ENCODE results near the gene COL9A2. TPM values are rescaled to one million over a fixed set of nuclear protein-coding genes. Genes with fewer than 3 reads are reported as not detected.

COL9A2 gene
- total and polyA plus RNA-seq, 2 donors: 3.4 to 39.1 TPM

DNA sequence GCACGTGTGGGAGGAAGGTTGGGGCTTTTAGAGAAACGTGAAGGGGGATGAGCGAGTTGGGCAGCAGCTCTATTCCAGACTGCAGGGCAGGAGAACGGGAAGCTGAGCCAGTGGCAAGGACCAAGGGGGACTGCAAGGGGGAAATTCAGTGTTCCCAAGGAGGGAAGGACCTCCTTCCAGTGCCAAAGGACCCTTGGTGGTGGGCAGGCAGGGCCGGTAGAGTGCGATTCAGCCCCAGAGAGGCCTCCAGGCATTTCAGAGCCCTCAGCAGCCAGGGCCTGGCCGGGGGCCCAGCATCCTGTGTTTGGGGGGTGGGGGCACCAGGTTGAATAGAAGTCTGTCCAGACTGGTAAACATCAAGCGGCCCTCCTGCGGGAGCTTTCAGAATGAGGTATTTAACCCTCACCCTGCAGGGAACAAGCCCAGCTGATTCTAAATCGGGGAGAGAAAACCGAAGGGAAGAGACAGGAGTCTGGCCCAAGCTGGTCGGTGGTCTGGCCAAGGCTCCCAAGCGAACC lies 2.3 kb downstream of the COL9A2 start:
- DNase-seq (ENCODE audit: low read depth in 6 of 9, low spot score in 9 of 9): peak in 1 of 9 donors; percentile 3

DNA sequence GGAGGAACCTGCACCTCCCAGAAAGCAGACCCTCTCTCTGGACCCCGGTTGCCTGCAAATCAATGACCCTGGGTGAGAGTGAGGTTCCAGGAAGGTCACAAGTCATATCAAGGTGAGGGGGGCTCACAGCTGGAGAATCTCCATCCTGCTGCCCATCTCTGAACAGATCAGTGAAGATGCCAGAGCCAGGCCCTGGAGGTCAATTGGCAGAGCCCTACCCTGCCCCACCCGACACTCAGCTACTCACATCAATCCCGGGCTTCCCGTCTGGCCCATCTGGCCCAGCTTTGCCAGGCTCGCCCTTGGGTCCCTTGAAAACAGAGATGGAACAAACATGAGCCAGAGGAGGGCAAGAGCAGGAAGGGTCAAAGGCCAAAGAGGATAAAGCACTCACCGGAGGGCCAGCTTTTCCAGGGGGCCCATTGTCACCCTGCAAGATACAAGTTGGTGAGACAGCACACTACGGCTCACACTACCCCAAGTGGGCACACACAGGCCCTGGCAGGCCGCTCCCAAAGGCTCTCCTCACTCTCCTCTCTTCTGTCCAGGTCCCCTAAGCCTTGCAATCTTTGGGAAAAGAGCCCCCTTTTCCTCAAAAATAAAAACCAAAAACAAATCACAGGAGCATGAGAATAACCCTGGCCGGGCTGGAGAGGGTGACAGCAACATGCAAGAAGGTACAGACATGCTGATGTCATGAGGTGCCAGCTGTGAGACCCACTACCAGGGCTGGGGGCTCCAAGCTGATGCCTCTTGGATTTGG lies 2.9 kb downstream of the COL9A2 start:
- Histone ChIP-seq H3K4me3 (ENCODE audit: low read length in 2 of 2) (no peak overlapping the region), H3K9me3 (ENCODE audit: control insufficient read depth in 2 of 2, insufficient read depth in 1 of 2, low read length in 1 of 2) (peaks cover 1 to 15% of the 10 kb centered on the region in 2 donors), H3K36me3 (ENCODE audit: control insufficient read depth in 2 of 2, insufficient read depth in 2 of 2, low read length in 1 of 2) (no peaks in the 10 kb centered on the region), H3K27me3 (ENCODE audit: control insufficient read depth in 2 of 2, insufficient read depth in 1 of 2, low read length in 1 of 2) (peaks cover 28 to 51% of the 10 kb centered on the region in 2 donors), H3K27ac (ENCODE audit: low read depth in 1 of 2, low read length in 1 of 2) (no peak overlapping the region), H3K4me1 (ENCODE audit: control insufficient read depth in 2 of 2, insufficient read depth in 2 of 2, low read length in 2 of 2) (peaks cover 11 to 35% of the 10 kb centered on the region in 2 donors)
- 98% methylated on average over 9 of the region's 9 CpGs for WGBS
- no peak for DNase-seq (ENCODE audit: low read depth in 6 of 9, low spot score in 9 of 9)

More for the DNA sequence above, 2.3 kb downstream of the COL9A2 start:
- peaks cover 28 to 58% of the 10 kb centered on the region in 2 donors for H3K27me3 ChIP-seq (ENCODE audit: control insufficient read depth in 2 of 2, insufficient read depth in 1 of 2, low read length in 1 of 2)
- 63% methylated on average over 13 of the region's 13 CpGs for WGBS
- H3K9me3 ChIP-seq (ENCODE audit: control insufficient read depth in 2 of 2, insufficient read depth in 1 of 2, low read length in 1 of 2): peaks cover 1 to 15% of the 10 kb centered on the region in 2 donors
- no peak overlapping the region for H3K27ac ChIP-seq (ENCODE audit: low read depth in 1 of 2, low read length in 1 of 2)
- peak overlapping the region; percentile 59 to 60 for H3K4me3 ChIP-seq (ENCODE audit: low read length in 2 of 2)
- H3K36me3 ChIP-seq (ENCODE audit: control insufficient read depth in 2 of 2, insufficient read depth in 2 of 2, low read length in 1 of 2): no peaks in the 10 kb centered on the region
- H3K4me1 ChIP-seq (ENCODE audit: control insufficient read depth in 2 of 2, insufficient read depth in 2 of 2, low read length in 2 of 2): peaks cover 11 to 35% of the 10 kb centered on the region in 2 donors

- 96% methylated on average over 5 of the region's 5 CpGs for WGBS
- no peak overlapping the region for H3K4me3 ChIP-seq (ENCODE audit: low read length in 2 of 2)
- H3K9me3 ChIP-seq (ENCODE audit: control insufficient read depth in 2 of 2, insufficient read depth in 1 of 2, low read length in 1 of 2): peaks cover 1 to 15% of the 10 kb centered on the region in 2 donors
- DNase-seq (ENCODE audit: low read depth in 6 of 9, low spot score in 9 of 9): no peak
- peaks cover 27 to 45% of the 10 kb centered on the region in 2 donors for H3K27me3 ChIP-seq (ENCODE audit: control insufficient read depth in 2 of 2, insufficient read depth in 1 of 2, low read length in 1 of 2)
- H3K36me3 ChIP-seq (ENCODE audit: control insufficient read depth in 2 of 2, insufficient read depth in 2 of 2, low read length in 1 of 2): no peaks in the 10 kb centered on the region
- H3K27ac ChIP-seq (ENCODE audit: low read depth in 1 of 2, low read length in 1 of 2): no peak overlapping the region
- H3K4me1 ChIP-seq (ENCODE audit: control insufficient read depth in 2 of 2, insufficient read depth in 2 of 2, low read length in 2 of 2): peaks cover 11 to 35% of the 10 kb centered on the region in 2 donors
Measured at GRCh38 chr1:40313329-40313957, 3.6 kb downstream of the COL9A2 start.

DNA sequence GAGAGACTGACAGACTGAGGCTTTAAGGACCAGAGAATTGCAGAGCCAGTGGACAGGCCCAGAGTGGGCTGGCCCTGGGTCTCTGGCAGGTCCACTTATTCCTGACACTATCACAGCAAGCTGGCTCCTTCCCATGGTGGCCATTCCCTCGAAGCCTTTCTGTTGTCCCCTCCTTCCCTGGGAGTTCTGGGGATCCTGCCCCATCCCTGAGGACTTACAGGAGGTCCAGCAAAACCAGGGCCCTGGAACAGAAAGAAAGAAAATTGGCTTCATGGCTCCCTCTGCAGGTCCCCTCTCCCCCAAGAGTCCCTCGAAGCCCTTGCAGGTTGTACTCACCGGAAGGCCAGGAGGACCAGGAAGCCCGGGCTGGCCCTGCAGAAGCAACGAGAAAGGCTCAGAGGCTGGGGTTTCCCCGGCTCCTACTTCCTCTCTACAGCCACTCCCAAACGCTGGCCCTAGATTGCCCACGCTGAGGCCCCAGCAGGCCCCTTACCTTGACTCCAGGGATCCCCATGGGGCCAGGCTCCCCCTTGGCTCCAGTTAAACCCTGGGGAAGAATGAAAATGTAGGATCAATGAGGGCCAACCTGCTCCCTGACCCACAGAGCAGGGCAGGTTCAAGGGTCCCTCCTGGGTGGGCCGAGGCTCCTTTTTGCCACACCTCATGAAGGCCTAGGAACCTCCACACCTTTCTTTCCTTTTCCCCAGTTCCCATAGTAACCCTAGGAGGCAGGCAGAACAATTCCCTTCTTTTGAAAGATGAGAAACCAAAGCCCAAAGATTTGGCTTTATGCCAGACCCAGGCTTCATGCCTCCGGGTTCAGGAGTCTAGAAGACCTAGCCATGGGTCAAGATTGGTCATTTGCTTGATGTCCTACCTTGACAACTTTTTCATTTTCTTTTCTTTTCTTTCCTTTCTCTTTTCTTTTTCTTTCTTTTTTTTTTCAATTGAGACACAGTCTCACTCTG lies 4.6 kb downstream of the COL9A2 start:
- Histone ChIP-seq H3K36me3 (ENCODE audit: control insufficient read depth in 2 of 2, insufficient read depth in 2 of 2, low read length in 1 of 2) (no peaks in the 10 kb centered on the region), H3K4me3 (ENCODE audit: low read length in 2 of 2) (no peak overlapping the region), H3K27me3 (ENCODE audit: control insufficient read depth in 2 of 2, insufficient read depth in 1 of 2, low read length in 1 of 2) (peaks cover 20 to 36% of the 10 kb centered on the region in 2 donors), H3K9me3 (ENCODE audit: control insufficient read depth in 2 of 2, insufficient read depth in 1 of 2, low read length in 1 of 2) (peaks cover 1 to 15% of the 10 kb centered on the region in 2 donors), H3K27ac (ENCODE audit: low read depth in 1 of 2, low read length in 1 of 2) (no peak overlapping the region), H3K4me1 (ENCODE audit: control insufficient read depth in 2 of 2, insufficient read depth in 2 of 2, low read length in 2 of 2) (peaks cover 11 to 34% of the 10 kb centered on the region in 2 donors)
- 45% methylated on average over 10 of the region's 10 CpGs for WGBS
- DNase-seq (ENCODE audit: low read depth in 6 of 9, low spot score in 9 of 9): peak in 1 of 9 donors; percentile 28

DNA sequence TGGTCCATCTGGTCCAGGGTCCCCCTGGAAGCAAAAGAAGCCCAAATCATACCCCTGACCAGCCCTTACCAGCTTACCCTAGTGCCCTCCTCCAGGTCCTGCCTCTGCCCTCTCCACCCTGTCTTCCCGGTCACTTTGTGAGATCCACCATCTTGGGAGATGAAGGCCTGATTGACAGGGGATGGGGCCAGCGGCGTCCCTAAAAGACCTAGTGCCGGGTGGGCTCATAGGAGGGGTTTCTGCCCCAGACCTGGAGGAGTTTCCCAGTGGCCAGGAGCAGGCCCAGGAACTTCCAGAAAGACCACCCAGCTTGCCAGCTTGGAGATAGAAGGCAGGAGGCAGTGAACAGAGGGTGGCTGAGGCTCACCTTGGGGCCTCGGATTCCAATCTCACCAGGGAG lies 5.4 kb downstream of the COL9A2 start:
- H3K27me3 ChIP-seq (ENCODE audit: control insufficient read depth in 2 of 2, insufficient read depth in 1 of 2, low read length in 1 of 2): peaks cover 12 to 28% of the 10 kb centered on the region in 2 donors
- H3K36me3 ChIP-seq (ENCODE audit: control insufficient read depth in 2 of 2, insufficient read depth in 2 of 2, low read length in 1 of 2): no peaks in the 10 kb centered on the region
- no peak overlapping the region for H3K27ac ChIP-seq (ENCODE audit: low read depth in 1 of 2, low read length in 1 of 2)
- no peak for DNase-seq (ENCODE audit: low read depth in 6 of 9, low spot score in 9 of 9)
- no peak overlapping the region for H3K4me3 ChIP-seq (ENCODE audit: low read length in 2 of 2)
- WGBS: 96% methylated on average over 5 of the region's 5 CpGs
- H3K9me3 ChIP-seq (ENCODE audit: control insufficient read depth in 2 of 2, insufficient read depth in 1 of 2, low read length in 1 of 2): peaks cover 1 to 11% of the 10 kb centered on the region in 2 donors
- H3K4me1 ChIP-seq (ENCODE audit: control insufficient read depth in 2 of 2, insufficient read depth in 2 of 2, low read length in 2 of 2): peaks cover 7 to 26% of the 10 kb centered on the region in 2 donors

GRCh38 chr1:40310983-40311642 lies 6.0 kb downstream of the COL9A2 start:
- no peaks in the 10 kb centered on the region for H3K36me3 ChIP-seq (ENCODE audit: control insufficient read depth in 2 of 2, insufficient read depth in 2 of 2, low read length in 1 of 2)
- H3K27me3 ChIP-seq (ENCODE audit: control insufficient read depth in 2 of 2, insufficient read depth in 1 of 2, low read length in 1 of 2): peaks cover 6 to 22% of the 10 kb centered on the region in 2 donors
- no peak overlapping the region for H3K4me3 ChIP-seq (ENCODE audit: low read length in 2 of 2)
- no peak for DNase-seq (ENCODE audit: low read depth in 6 of 9, low spot score in 9 of 9)
- no peak overlapping the region for H3K27ac ChIP-seq (ENCODE audit: low read depth in 1 of 2, low read length in 1 of 2)
- WGBS: 94% methylated on average over 22 of the region's 22 CpGs
- H3K4me1 ChIP-seq (ENCODE audit: control insufficient read depth in 2 of 2, insufficient read depth in 2 of 2, low read length in 2 of 2): peaks cover 4 to 22% of the 10 kb centered on the region in 2 donors
- peaks cover 0 to 7% of the 10 kb centered on the region in 2 donors for H3K9me3 ChIP-seq (ENCODE audit: control insufficient read depth in 2 of 2, insufficient read depth in 1 of 2, low read length in 1 of 2)

GRCh38 chr1:40310129-40310461 lies 7.0 kb downstream of the COL9A2 start:
- H3K27ac ChIP-seq (ENCODE audit: low read depth in 1 of 2, low read length in 1 of 2): no peak overlapping the region
- H3K4me3 ChIP-seq (ENCODE audit: low read length in 2 of 2): no peak overlapping the region
- no peaks in the 10 kb centered on the region for H3K36me3 ChIP-seq (ENCODE audit: control insufficient read depth in 2 of 2, insufficient read depth in 2 of 2, low read length in 1 of 2)
- H3K9me3 ChIP-seq (ENCODE audit: control insufficient read depth in 2 of 2, insufficient read depth in 1 of 2, low read length in 1 of 2): peaks cover 0 to 4% of the 10 kb centered on the region in 2 donors
- peaks cover 0 to 12% of the 10 kb centered on the region in 2 donors for H3K27me3 ChIP-seq (ENCODE audit: control insufficient read depth in 2 of 2, insufficient read depth in 1 of 2, low read length in 1 of 2)
- H3K4me1 ChIP-seq (ENCODE audit: control insufficient read depth in 2 of 2, insufficient read depth in 2 of 2, low read length in 2 of 2): peaks cover 3 to 12% of the 10 kb centered on the region in 2 donors
- no peak for DNase-seq (ENCODE audit: low read depth in 6 of 9, low spot score in 9 of 9)
- 69% methylated on average over 2 of the region's 2 CpGs for WGBS

DNA sequence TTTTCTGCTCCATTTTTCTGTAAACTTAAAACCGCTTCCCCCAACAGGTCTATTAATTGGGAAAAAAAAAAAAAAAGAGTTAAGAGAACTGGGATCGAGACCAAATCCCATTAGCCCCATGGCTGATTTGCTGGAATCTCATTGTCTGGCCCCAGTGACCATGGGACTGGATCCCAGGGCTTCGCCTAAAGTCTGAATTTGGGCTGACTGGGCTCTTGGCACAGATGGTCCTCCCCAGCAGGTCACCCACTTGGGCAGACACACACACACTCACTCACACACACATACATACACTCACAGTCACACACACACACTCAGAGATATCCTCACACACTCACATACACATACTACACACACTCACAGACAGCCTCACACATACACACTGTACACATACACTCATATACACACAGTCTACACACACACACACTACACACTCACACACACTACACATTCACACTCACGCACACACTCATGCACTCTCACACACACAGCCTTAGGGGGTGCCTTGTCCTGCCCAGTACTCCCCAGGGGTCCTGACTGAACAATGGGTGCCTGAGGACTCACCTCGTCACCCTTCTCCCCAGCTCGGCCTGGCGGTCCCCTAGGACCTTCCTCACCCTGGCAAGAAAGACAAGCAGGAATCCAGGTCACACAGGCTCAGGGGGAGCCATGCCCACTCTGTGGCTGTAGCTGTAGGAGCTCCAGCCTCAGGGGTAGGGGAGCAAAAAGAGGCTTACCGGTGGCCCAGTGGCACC lies 7.5 kb downstream of the COL9A2 start:
- no peaks in the 10 kb centered on the region for H3K36me3 ChIP-seq (ENCODE audit: control insufficient read depth in 2 of 2, insufficient read depth in 2 of 2, low read length in 1 of 2)
- H3K27me3 ChIP-seq (ENCODE audit: control insufficient read depth in 2 of 2, insufficient read depth in 1 of 2, low read length in 1 of 2): peaks cover 0 to 6% of the 10 kb centered on the region in 2 donors
- H3K27ac ChIP-seq (ENCODE audit: low read depth in 1 of 2, low read length in 1 of 2): no peak overlapping the region
- 84% methylated on average over 8 of the region's 8 CpGs for WGBS
- H3K9me3 ChIP-seq (ENCODE audit: control insufficient read depth in 2 of 2, insufficient read depth in 1 of 2, low read length in 1 of 2): peaks cover 0 to under 1% of the 10 kb centered on the region in 2 donors
- no peak overlapping the region for H3K4me3 ChIP-seq (ENCODE audit: low read length in 2 of 2)
- DNase-seq (ENCODE audit: low read depth in 6 of 9, low spot score in 9 of 9): no peak
- H3K4me1 ChIP-seq (ENCODE audit: control insufficient read depth in 2 of 2, insufficient read depth in 2 of 2, low read length in 2 of 2): peaks cover 0 to 6% of the 10 kb centered on the region in 2 donors

All from thymus (tissue), 11 donors.